ENCODE data around the gene STYXL1. TPM values are rescaled to one million over a fixed set of nuclear protein-coding genes. Genes with fewer than 3 reads are reported as not detected.
A peak's percentile ranks its signal among the peaks of the same experiment; 100 is the strongest.
"Not testable (repeated sequence)": the region's sequence is repeated elsewhere in the genome, so short reads cannot be mapped to it uniquely, and the experiment has no call there.

The STYXL1 gene
- total RNA-seq, 1 donor from 2014 or later, result 17.6 TPM

- no peak for DNase-seq
These were observed 17.3 kb upstream of the STYXL1 start for GRCh38 chr7:76065016-76065612.

GRCh38 chr7:76064208-76064970, 16.6 kb upstream of the STYXL1 start:
- DNase-seq, result no peak

GRCh38 chr7:76063525-76063924, 15.7 kb upstream of the STYXL1 start:
- peak; percentile 38 for DNase-seq

GRCh38 chr7:76063114-76063513, 15.3 kb upstream of the STYXL1 start:
- DNase-seq, result no peak

- no peak for DNase-seq
These were observed 14.5 kb upstream of the STYXL1 start for GRCh38 chr7:76062254-76062653.

- no peak for DNase-seq
These were observed 13.0 kb upstream of the STYXL1 start for GRCh38 chr7:76060842-76061241.

GRCh38 chr7:76058745-76059144, 10.9 kb upstream of the STYXL1 start:
- DNase-seq, result not testable (repeated sequence)

GRCh38 chr7:76057813-76058145, 10.0 kb upstream of the STYXL1 start:
- peak; percentile 69 for DNase-seq

- DNase-seq, result no peak
These were observed 9.5 kb upstream of the STYXL1 start for GRCh38 chr7:76057103-76057812.

GRCh38 chr7:76056241-76056640, 8.4 kb upstream of the STYXL1 start:
- peak; percentile 53 for DNase-seq

- no peak for DNase-seq
These were observed 6.6 kb upstream of the STYXL1 start for GRCh38 chr7:76054123-76055120.

- no peak for DNase-seq
These were observed 5.7 kb upstream of the STYXL1 start for GRCh38 chr7:76053461-76053860.

- not testable (repeated sequence) for DNase-seq
These were observed 4.9 kb upstream of the STYXL1 start for GRCh38 chr7:76052681-76053080.

GRCh38 chr7:76051840-76052239, 4.0 kb upstream of the STYXL1 start:
- DNase-seq, result no peak

- DNase-seq, result no peak
These were observed 2.7 kb upstream of the STYXL1 start for GRCh38 chr7:76050545-76050944.

- peak; percentile 20 for DNase-seq
These were observed 1.5 kb upstream of the STYXL1 start for GRCh38 chr7:76049295-76049694.

GRCh38 chr7:76048668-76048988, 828 bp upstream of the STYXL1 start:
- no peak for DNase-seq

- no peak for DNase-seq
These were observed 442 bp downstream of the STYXL1 start for GRCh38 chr7:76047305-76047810.

GRCh38 chr7:76044375-76044865, 3.4 kb downstream of the STYXL1 start:
- no peak for DNase-seq

GRCh38 chr7:76040126-76040525, 7.7 kb downstream of the STYXL1 start:
- DNase-seq, result no peak

- DNase-seq, result no peak
These were observed 10.5 kb downstream of the STYXL1 start for GRCh38 chr7:76037310-76037709.

- no peak for DNase-seq
These were observed 15.8 kb downstream of the STYXL1 start for GRCh38 chr7:76031964-76032363.
